ENCODE data around the gene PTPRE.

Gene PTPRE

DNA sequence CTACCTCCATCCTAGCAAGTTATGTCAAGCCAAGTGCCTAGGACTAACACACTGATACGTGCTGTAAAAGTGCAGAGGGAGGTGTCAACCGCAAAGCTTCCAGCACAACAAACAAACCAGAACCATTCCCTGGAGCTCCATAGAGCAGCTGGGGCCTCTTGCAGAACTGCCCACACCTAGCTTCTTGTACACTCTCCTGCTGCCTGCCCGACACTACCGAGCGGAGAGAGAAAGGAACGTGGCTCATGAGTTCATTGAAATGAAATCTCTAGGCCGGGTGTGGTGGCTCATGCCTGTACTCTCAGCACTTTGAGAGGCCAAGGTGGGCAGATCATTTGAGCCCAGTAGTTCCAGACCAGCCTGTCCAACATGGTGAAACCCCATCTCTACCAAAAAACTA lies 145.8 kb downstream of the PTPRE start:
- 0 out of 2 replicates have a peak, but pooled peaks cover under 1% of the 10 kb centered on the region for H3K4me1 ChIP-seq (ENCODE audit: insufficient read depth, low read length)
- H3K27ac ChIP-seq (ENCODE audit: low read depth, low read length) = no peak overlapping the region
- H3K9ac ChIP-seq (ENCODE audit: low read depth, low read length) = no peak overlapping the region
- H3K4me3 ChIP-seq (ENCODE audit: low read length) = no peak overlapping the region
- H3K36me3 ChIP-seq (ENCODE audit: insufficient read depth, low read length) = no peaks in the 10 kb centered on the region
- WGBS = 97% methylated on average over 7 of the region's 7 CpGs
- no peaks in the 10 kb centered on the region for H3K27me3 ChIP-seq (ENCODE audit: insufficient read depth, low read length)
- H3K9me3 ChIP-seq (ENCODE audit: insufficient read depth, low read depth, low read length) = no peaks in the 10 kb centered on the region

DNA sequence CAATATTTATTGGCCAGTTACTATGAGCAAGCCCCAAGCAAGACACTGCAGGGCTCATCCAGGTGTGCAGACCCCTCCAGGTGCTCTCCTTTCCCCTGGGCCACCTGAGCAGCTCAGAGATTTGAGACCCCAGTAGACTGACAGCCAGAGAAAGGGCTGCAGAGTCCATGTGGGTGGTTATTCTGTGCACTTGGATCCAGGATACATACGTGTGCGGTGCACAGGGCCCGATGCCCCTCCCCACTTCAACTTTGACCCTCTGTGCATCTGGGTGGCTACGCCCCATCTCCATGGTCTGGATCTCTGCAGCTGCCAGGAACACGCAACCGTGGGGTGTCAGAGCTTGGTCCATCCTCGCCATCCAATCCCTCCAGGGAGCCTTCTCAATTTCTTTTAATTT lies 146.5 kb downstream of the PTPRE start:
- H3K4me3 ChIP-seq (ENCODE audit: low read length) = no peak overlapping the region
- no peaks in the 10 kb centered on the region for H3K36me3 ChIP-seq (ENCODE audit: insufficient read depth, low read length)
- H3K9ac ChIP-seq (ENCODE audit: low read depth, low read length) = no peak overlapping the region
- H3K27ac ChIP-seq (ENCODE audit: low read depth, low read length) = no peak overlapping the region
- no peaks in the 10 kb centered on the region for H3K4me1 ChIP-seq (ENCODE audit: insufficient read depth, low read length)
- H3K27me3 ChIP-seq (ENCODE audit: insufficient read depth, low read length) = no peaks in the 10 kb centered on the region
- 95% methylated on average over 7 of the region's 7 CpGs for WGBS
- no peaks in the 10 kb centered on the region for H3K9me3 ChIP-seq (ENCODE audit: insufficient read depth, low read depth, low read length)

DNA sequence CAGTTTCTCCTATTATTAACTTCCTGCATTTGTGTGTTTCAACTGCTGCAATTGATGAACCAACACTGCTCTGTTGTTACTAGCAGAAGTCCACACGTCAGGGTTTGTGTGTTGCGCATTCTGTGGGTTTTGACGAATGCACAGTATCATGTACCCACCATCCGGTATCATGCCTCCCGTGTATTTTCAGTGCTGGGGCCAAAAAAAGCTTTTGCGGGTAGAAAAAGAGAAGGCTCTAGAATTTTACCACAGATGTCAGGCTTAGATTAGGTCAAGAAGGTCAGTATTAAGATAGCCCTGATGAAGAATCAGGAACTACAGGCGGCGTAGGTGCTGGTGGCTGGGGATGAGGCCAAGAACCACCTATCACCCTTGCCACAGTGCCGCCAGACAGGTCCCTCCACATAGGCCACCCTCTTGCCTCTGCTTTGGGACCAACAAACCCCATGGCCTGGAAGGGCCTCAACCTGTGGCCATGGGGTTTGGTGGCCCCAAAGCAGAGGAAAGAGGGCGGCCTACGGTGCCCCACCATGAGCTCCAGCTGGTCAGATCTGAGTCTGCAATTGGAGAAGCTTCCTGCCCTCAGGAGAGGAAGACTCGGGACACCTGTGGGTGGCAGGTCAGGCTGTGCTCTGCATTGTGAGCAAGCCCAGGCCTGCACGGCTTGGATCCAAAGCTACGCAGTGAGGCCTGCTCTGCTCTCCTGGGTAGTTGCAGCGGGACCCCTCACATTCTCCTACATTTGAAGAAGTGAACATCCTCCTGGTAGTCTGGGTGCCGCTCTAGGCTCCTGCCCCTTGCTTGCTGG lies 147.5 kb downstream of the PTPRE start:
- no peak overlapping the region for H3K4me3 ChIP-seq (ENCODE audit: low read length)
- 97% methylated on average over 16 of the region's 16 CpGs for WGBS
- H3K27me3 ChIP-seq (ENCODE audit: insufficient read depth, low read length) = no peaks in the 10 kb centered on the region
- no peaks in the 10 kb centered on the region for H3K36me3 ChIP-seq (ENCODE audit: insufficient read depth, low read length)
- H3K9ac ChIP-seq (ENCODE audit: low read depth, low read length) = no peak overlapping the region
- H3K9me3 ChIP-seq (ENCODE audit: insufficient read depth, low read depth, low read length) = no peaks in the 10 kb centered on the region
- no peak overlapping the region for H3K27ac ChIP-seq (ENCODE audit: low read depth, low read length)
- no peaks in the 10 kb centered on the region for H3K4me1 ChIP-seq (ENCODE audit: insufficient read depth, low read length)

DNA sequence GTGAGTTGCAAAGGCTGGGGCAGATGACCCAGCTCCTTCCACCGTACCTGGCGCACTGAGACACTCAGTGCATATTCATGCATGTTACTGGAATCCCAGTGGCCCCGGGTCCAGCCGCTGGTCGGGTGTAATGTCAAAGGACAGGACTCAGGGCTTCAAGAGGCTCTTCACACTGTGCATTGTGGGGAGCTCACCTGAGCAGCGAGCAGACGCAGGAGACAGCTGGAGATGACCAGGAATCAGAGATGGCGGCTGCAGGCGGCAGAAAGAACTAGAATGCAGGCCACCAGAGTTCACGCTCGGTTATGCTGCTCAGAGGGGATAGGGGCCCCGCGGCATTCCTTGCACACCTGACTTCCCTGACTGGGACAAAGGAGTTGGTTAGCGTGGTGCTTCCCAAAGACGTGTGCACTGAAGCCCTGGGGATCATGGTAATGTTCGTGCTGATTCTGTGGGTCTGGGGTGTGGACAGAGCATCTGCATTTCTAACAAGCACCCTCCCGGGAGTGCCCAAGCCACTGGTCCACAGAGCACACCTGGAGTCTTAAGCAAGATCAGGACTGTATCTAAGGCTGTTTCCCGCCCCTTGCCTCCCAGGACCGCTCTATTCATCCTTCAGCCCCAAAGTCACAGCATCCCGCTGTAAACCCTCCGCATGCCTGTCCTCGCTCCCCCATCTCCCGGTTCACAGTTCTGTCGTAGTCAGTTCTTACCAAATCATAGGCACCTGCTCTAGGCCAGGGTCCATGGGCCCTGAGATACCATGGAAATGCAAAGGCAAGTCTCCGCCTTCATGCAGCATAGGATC lies 148.4 kb downstream of the PTPRE start:
- Histone ChIP-seq H3K4me3 (ENCODE audit: low read length) (no peak overlapping the region), H3K4me1 (ENCODE audit: insufficient read depth, low read length) (no peaks in the 10 kb centered on the region), H3K9ac (ENCODE audit: low read depth, low read length) (no peak overlapping the region), H3K9me3 (ENCODE audit: insufficient read depth, low read depth, low read length) (no peaks in the 10 kb centered on the region), H3K27me3 (ENCODE audit: insufficient read depth, low read length) (no peaks in the 10 kb centered on the region), H3K36me3 (ENCODE audit: insufficient read depth, low read length) (no peaks in the 10 kb centered on the region), H3K27ac (ENCODE audit: low read depth, low read length) (no peak overlapping the region)
- WGBS = 94% methylated on average over 25 of the region's 25 CpGs

DNA sequence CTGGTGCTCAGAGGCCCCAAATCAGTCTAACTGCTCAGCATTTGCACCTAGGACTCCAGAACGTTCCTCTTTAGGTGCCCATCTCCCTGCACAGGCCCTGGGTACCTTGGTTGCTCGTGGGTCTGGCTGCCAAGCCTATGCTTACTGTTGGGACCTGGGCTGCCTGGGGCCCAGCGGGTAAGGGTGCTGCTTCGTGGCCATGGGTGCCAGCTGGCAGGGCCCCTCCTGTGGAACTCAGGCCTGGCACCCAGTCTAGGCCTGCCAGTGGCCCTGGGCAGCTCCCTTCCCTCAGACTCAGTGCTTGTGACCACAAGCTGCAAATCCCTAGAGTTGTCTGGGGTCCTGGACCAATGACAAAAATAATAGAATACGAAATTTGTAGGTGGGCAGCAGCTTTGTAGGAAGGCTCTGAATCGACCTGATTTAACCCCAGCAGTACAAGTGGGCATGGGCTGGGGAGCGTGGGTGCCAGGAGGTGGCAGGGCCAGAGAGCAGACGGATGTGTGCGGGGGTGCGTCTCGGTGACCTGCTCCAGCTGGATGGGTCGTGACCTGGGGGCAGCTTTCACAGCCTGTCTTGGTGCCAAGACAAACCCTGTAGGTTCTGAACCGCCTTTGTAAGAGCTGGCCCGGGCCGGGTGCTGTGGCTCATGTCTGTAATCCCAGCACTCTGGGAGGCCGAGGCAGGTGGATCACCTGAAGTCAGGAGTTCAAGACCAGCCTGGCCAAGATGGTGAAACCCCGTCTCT lies 149.6 kb downstream of the PTPRE start:
- Histone ChIP-seq H3K36me3 (ENCODE audit: insufficient read depth, low read length) (no peaks in the 10 kb centered on the region), H3K9ac (ENCODE audit: low read depth, low read length) (no peak overlapping the region), H3K27ac (ENCODE audit: low read depth, low read length) (no peak overlapping the region), H3K27me3 (ENCODE audit: insufficient read depth, low read length) (no peaks in the 10 kb centered on the region), H3K4me1 (ENCODE audit: insufficient read depth, low read length) (no peaks in the 10 kb centered on the region), H3K4me3 (ENCODE audit: low read length) (no peak overlapping the region), H3K9me3 (ENCODE audit: insufficient read depth, low read depth, low read length) (no peaks in the 10 kb centered on the region)
- WGBS = 95% methylated on average over 17 of the region's 17 CpGs

DNA sequence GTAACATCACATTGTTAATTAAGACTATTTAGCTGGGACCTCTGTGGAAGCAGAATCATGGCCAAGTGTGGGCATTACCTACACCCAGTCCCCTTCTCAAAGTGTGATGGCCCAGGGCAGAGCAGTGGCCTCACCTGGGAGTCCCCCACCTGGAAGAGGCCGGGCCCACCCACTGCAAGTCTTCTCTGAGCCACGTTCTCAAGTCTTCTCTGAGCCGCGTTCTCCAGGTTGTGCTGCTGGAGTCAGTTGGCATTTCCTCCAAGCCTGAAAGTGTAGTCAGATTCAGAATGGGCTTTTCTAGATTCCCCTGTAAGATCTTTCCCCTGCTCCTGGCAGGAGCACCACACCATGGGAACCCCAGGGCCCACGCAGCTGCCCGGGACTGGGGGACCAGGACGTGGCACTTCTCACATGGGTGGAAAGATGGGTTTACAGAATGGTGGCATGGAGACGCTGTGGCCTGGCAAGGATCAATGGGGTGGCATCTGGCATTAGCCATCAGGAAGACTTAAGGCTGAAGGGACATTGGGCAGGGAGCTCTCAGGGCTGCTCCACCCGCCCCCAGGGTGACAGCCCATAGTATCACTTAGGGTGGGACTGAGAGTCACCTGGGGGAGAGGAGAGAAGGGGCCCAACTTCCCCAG lies 151.3 kb downstream of the PTPRE start:
- peaks cover 13% of the 10 kb centered on the region for H3K4me1 ChIP-seq (ENCODE audit: insufficient read depth, low read length)
- H3K27me3 ChIP-seq (ENCODE audit: insufficient read depth, low read length) = no peaks in the 10 kb centered on the region
- no peaks in the 10 kb centered on the region for H3K36me3 ChIP-seq (ENCODE audit: insufficient read depth, low read length)
- H3K4me3 ChIP-seq (ENCODE audit: low read length) = no peak overlapping the region
- no peak overlapping the region for H3K9ac ChIP-seq (ENCODE audit: low read depth, low read length)
- WGBS = 95% methylated on average over 9 of the region's 9 CpGs
- no peaks in the 10 kb centered on the region for H3K9me3 ChIP-seq (ENCODE audit: insufficient read depth, low read depth, low read length)
- H3K27ac ChIP-seq (ENCODE audit: low read depth, low read length) = no peak overlapping the region

DNA sequence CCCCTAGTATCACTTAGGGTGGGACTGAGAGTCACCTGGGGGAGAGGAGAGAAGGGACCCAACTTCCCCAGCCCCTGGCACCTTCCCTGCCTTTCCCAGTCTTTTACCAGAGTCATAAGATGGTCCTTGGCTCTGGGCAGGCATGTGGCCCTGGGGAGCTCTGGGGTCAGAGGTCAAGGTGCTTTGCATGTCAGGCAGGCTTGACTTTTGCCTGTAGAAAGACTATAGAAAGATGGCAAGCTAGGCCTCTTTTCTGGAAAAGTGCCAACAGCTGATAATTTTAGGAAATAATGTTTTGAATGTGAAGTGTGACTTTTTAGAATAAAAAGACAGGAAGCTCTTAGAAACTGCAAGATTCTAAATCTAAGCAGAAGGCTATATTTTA lies 151.8 kb downstream of the PTPRE start:
- Histone ChIP-seq H3K9me3 (ENCODE audit: insufficient read depth, low read depth, low read length) (no peaks in the 10 kb centered on the region), H3K4me3 (ENCODE audit: low read length) (no peak overlapping the region), H3K4me1 (ENCODE audit: insufficient read depth, low read length) (peaks cover 18% of the 10 kb centered on the region), H3K27me3 (ENCODE audit: insufficient read depth, low read length) (no peaks in the 10 kb centered on the region), H3K9ac (ENCODE audit: low read depth, low read length) (no peak overlapping the region), H3K27ac (ENCODE audit: low read depth, low read length) (no peak overlapping the region), H3K36me3 (ENCODE audit: insufficient read depth, low read length) (no peaks in the 10 kb centered on the region)

DNA sequence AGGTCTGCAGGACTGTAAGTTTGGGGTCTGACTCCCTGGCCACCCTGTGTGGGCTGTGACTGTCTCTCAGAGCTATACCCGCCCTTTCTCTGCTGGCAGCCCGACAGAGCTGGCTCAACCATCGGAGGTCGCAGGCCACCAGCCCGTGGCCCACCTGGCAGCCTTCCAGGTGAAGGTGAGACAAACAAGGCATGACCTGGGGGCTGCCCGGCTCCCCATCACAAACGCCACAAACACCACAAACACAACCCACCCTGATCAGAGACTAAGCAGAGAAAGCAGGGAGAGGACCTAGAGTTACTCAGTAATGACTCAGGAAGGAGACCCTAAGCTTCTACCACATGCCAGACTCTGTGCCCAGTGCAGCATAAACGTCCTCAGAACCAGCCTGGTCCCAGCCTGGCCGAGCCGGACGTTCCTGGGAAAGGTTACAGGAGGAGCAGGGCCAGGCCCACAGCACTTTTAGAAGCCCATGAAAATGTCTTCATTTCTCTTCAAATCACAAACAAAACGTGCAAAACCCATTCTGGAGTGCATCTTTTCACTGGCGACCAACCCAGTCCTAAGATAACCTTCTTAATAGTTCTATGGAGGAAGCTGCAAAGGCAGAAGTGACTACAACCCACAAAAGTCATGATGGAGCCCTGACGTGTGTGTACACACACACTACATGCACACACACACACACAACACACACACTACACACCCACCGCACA lies 152.5 kb downstream of the PTPRE start:
- Histone ChIP-seq H3K27ac (ENCODE audit: low read depth, low read length) (no peak overlapping the region), H3K36me3 (ENCODE audit: insufficient read depth, low read length) (no peaks in the 10 kb centered on the region), H3K4me1 (ENCODE audit: insufficient read depth, low read length) (peaks cover 21% of the 10 kb centered on the region), H3K9me3 (ENCODE audit: insufficient read depth, low read depth, low read length) (no peaks in the 10 kb centered on the region), H3K9ac (ENCODE audit: low read depth, low read length) (no peak overlapping the region), H3K27me3 (ENCODE audit: insufficient read depth, low read length) (no peaks in the 10 kb centered on the region), H3K4me3 (ENCODE audit: low read length) (no peak overlapping the region)
- 89% methylated on average over 15 of the region's 15 CpGs for WGBS

DNA sequence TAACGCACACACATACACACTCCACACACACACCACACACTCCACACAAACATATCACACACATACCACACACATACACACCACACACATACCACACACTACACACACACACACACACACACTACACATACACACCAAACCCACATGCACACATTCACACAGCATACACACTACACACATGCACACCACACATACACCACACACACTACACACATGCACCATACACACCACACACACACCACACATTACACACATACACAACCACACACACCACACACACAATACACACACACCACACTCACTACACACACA lies 153.0 kb downstream of the PTPRE start:
- Histone ChIP-seq H3K9me3 (ENCODE audit: insufficient read depth, low read depth, low read length) (no peaks in the 10 kb centered on the region), H3K4me1 (ENCODE audit: insufficient read depth, low read length) (peaks cover 21% of the 10 kb centered on the region), H3K27ac (ENCODE audit: low read depth, low read length) (no peak overlapping the region), H3K36me3 (ENCODE audit: insufficient read depth, low read length) (no peaks in the 10 kb centered on the region), H3K9ac (ENCODE audit: low read depth, low read length) (no peak overlapping the region), H3K4me3 (ENCODE audit: low read length) (no peak overlapping the region), H3K27me3 (ENCODE audit: insufficient read depth, low read length) (no peaks in the 10 kb centered on the region)
- WGBS = 92% methylated on average over 1 of the region's 1 CpG

DNA sequence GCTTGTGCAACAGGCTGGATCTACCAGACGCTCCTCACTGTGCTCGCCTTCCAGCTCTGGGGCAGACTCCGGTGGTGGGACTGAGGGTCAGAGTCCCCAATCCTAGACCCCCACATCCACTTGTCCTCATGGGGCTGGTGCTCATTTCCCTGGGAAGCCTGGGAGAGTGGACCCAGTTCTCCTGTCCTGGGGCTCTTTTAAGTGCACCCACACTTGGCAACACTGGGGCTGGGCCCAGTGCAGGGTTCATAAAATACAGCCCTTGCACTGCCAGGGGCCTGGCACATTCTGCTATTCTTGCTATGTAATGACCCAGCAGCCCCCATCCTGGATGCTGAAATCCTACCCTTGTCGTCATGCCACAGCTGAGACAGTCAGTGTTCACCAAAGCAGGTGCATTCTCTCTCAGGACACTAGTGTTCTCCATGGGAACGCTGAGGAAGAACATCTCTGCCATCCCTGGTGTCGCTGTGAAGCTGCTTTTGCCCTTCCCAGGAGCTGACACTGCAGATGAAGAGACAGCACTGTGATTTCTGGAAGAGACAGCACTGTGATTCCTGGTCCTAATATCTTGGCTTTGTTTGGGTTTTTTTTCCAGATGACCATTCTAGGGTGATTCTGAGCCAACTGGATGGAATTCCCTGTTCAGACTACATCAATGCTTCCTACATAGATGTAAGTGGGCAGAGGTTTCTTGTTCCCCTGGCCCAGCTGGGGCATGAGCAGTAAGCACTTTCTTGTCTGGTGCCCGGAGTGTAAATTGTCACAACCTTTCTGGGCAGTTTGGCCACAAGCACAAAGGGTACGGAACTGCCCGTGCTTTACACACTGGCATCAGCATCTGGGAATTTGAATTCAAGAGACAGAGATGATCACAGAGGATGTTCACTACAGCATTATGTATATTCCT lies 153.7 kb downstream of the PTPRE start:
- Histone ChIP-seq H3K9ac (ENCODE audit: low read depth, low read length) (no peak overlapping the region), H3K27me3 (ENCODE audit: insufficient read depth, low read length) (no peaks in the 10 kb centered on the region)

More for the DNA sequence above, 153.7 kb downstream of the PTPRE start:
- H3K27ac ChIP-seq (ENCODE audit: low read depth, low read length) = no peak overlapping the region
- H3K4me1 ChIP-seq (ENCODE audit: insufficient read depth, low read length) = peaks cover 21% of the 10 kb centered on the region
- no peaks in the 10 kb centered on the region for H3K9me3 ChIP-seq (ENCODE audit: insufficient read depth, low read depth, low read length)
- WGBS = 94% methylated on average over 9 of the region's 9 CpGs
- H3K4me3 ChIP-seq (ENCODE audit: low read length) = no peak overlapping the region
- no peaks in the 10 kb centered on the region for H3K36me3 ChIP-seq (ENCODE audit: insufficient read depth, low read length)
